GM12891 (cell line): ENCODE results near the gene HMGB4. TPM values are rescaled to one million over a fixed set of nuclear protein-coding genes. Genes with fewer than 3 reads are reported as not detected.

Experiments
- DNase-seq: peaks from one replicate; pipeline ENCODE4 v3.0.0; 2011; ENCODE audit warnings: low spot score; ENCODE audit not compliant: insufficient read length
- FAIRE-seq: peaks from 2 replicates; lab custom pipeline; 2011; peaks lifted over from hg19 to GRCh38; lab: Jason Lieb, UNC
- PAX5 ChIP-seq: IDR thresholded peaks from 2 replicates; pipeline ENCODE4 v1.6.1; 2011; ENCODE audit warnings: low read length, moderate library complexity, mild to moderate bottlenecking; ENCODE audit not compliant: insufficient read depth, severe bottlenecking
- POLR2A ChIP-seq: IDR thresholded peaks from 2 replicates; pipeline ENCODE4 v1.6.1; 2011; ENCODE audit warnings: low read depth, low read length, control low read depth
- POLR2AphosphoS5 ChIP-seq: IDR thresholded peaks from 2 replicates; pipeline ENCODE4 v1.6.1; 2011; ENCODE audit warnings: low read depth, low read length, control low read depth
- POU2F2 ChIP-seq: IDR thresholded peaks from 2 replicates; pipeline ENCODE4 v1.6.1; 2011; ENCODE audit warnings: low read depth, mild to moderate bottlenecking, control low read depth, low read length, moderate library complexity
- SPI1 ChIP-seq: IDR thresholded peaks from 2 replicates; pipeline ENCODE4 v1.6.1; 2011; ENCODE audit warnings: low read depth, low read length, control low read depth
- TAF1 ChIP-seq: IDR thresholded peaks from 2 replicates; pipeline ENCODE4 v1.6.1; 2011; ENCODE audit warnings: low read depth, low read length, control low read depth
- polyA plus RNA-seq: library from polyadenylated mRNA; unstranded; fragments of >200 nt; gene quantifications from one replicate; pipeline ENCODE4 v1.2.1, GENCODE V29; 2012; ENCODE audit warnings: low read depth, missing spikeins, inconsistent platforms; ENCODE audit not compliant: missing spikeins

The HMGB4 gene
- polyA plus RNA-seq, result not detected

GRCh38 chr1:33863779-33864178 lies at the start of gene HMGB4:
TSS of gene HMGB4 (plus strand) at chr1:33864079. CDS start at chr1:33864192, 113 bp downstream.
- TF ChIP-seq POU2F2 (no peak), TAF1 (no peak), POLR2A (no peak), POLR2AphosphoS5 (no peak), SPI1 (no peak), PAX5 (no peak)
- DNase-seq (no peak), FAIRE-seq (no peak)

GRCh38 chr1:33814166-33814565 lies 49.7 kb upstream of the HMGB4 start:
- FAIRE-seq, result no peak
- no peak for TF ChIP-seq POU2F2
- no peak for TF ChIP-seq TAF1
- TF ChIP-seq POLR2A, result no peak
- no peak for TF ChIP-seq PAX5
- no peak for TF ChIP-seq POLR2AphosphoS5
- no peak for TF ChIP-seq SPI1
- DNase-seq, result no peak

GRCh38 chr1:33815061-33815460 lies 48.8 kb upstream of the HMGB4 start:
- no peak for DNase-seq
- no peak for FAIRE-seq
- TF ChIP-seq PAX5 (no peak), SPI1 (no peak), POLR2AphosphoS5 (no peak), TAF1 (no peak)

GRCh38 chr1:33818071-33818470 lies 45.8 kb upstream of the HMGB4 start:
- no peak for DNase-seq

GRCh38 chr1:33819290-33819912 lies 44.5 kb upstream of the HMGB4 start:
- DNase-seq, result no peak
- TF ChIP-seq PAX5, result no peak
- no peak for TF ChIP-seq POU2F2
- no peak for TF ChIP-seq POLR2A
- TF ChIP-seq POLR2AphosphoS5, result no peak
- no peak for TF ChIP-seq SPI1
- no peak for TF ChIP-seq TAF1
- no peak for FAIRE-seq

More at GRCh38 chr1:33818071-33818470, 45.8 kb upstream of the HMGB4 start:
- TF ChIP-seq POLR2A, result no peak
- no peak for TF ChIP-seq TAF1
- TF ChIP-seq PAX5, result no peak
- TF ChIP-seq SPI1, result no peak
- TF ChIP-seq POLR2AphosphoS5, result no peak
- no peak for TF ChIP-seq POU2F2
- no peak for FAIRE-seq

GRCh38 chr1:33819913-33820311 lies 44.0 kb upstream of the HMGB4 start:
- no peak for TF ChIP-seq POLR2AphosphoS5
- TF ChIP-seq POLR2A, result no peak
- TF ChIP-seq PAX5, result no peak
- TF ChIP-seq POU2F2, result no peak
- no peak for TF ChIP-seq TAF1
- TF ChIP-seq SPI1, result no peak
- DNase-seq, result no peak
- no peak for FAIRE-seq

GRCh38 chr1:33820804-33821203 lies 43.1 kb upstream of the HMGB4 start:
- TF ChIP-seq POLR2A (no peak), SPI1 (no peak), POU2F2 (no peak), TAF1 (no peak), PAX5 (no peak), POLR2AphosphoS5 (no peak)
- FAIRE-seq (no peak), DNase-seq (no peak)

GRCh38 chr1:33821291-33821690 lies 42.6 kb upstream of the HMGB4 start:
- FAIRE-seq, result no peak
- DNase-seq, result no peak
- no peak for TF ChIP-seq PAX5
- TF ChIP-seq SPI1, result no peak
- TF ChIP-seq POLR2A, result no peak
- TF ChIP-seq TAF1, result no peak
- no peak for TF ChIP-seq POU2F2
- TF ChIP-seq POLR2AphosphoS5, result no peak

- no peak for DNase-seq
- TF ChIP-seq POLR2A, result no peak
- TF ChIP-seq PAX5, result no peak
- no peak for TF ChIP-seq POLR2AphosphoS5
- no peak for TF ChIP-seq TAF1
- TF ChIP-seq SPI1, result no peak
- no peak for TF ChIP-seq POU2F2
- FAIRE-seq, result no peak
These were observed 41.5 kb upstream of the HMGB4 start for GRCh38 chr1:33822396-33822795.
